H9 (cell line): ENCODE results near the gene NTF3. TPM values are rescaled to one million over a fixed set of nuclear protein-coding genes. Genes with fewer than 3 reads are reported as not detected.

ENCODE experiments used
- DNase-seq: peaks from one replicate; pipeline ENCODE4 v3.0.0-alpha.2; 2017
- H2AFZ ChIP-seq: one replicate; pipeline ENCODE4 v1.6.1; 2013; ENCODE audit warnings: mild to moderate bottlenecking, low read length, control low read depth, moderate library complexity
- H2AK5ac ChIP-seq: 2 replicates; pipeline ENCODE4 v1.6.1; 2013; ENCODE audit warnings: low read length, control low read depth, mixed read lengths; ENCODE audit not compliant: insufficient read length
- H2BK120ac ChIP-seq: one replicate; pipeline ENCODE4 v1.6.1; 2013; ENCODE audit warnings: low read depth, mild to moderate bottlenecking, low read length, control low read depth, inconsistent platforms; ENCODE audit not compliant: poor library complexity, severe bottlenecking
- H2BK12ac ChIP-seq: 2 replicates; pipeline ENCODE4 v1.6.1; 2013; ENCODE audit warnings: low read length, control low read depth, mixed read lengths, low read depth; ENCODE audit not compliant: insufficient read length
- H2BK15ac ChIP-seq: 2 replicates; pipeline ENCODE4 v1.6.1; 2013; ENCODE audit warnings: low read depth, low read length, control low read depth
- H2BK20ac ChIP-seq: one replicate; pipeline ENCODE4 v1.6.1; 2013; ENCODE audit warnings: low read depth, mild to moderate bottlenecking, low read length, control low read depth, inconsistent platforms; ENCODE audit not compliant: poor library complexity, severe bottlenecking
- H2BK5ac ChIP-seq: 2 replicates; pipeline ENCODE4 v1.6.1; 2013; ENCODE audit warnings: low read length, control low read depth, mixed read lengths; ENCODE audit not compliant: insufficient read length
- H3K14ac ChIP-seq: 2 replicates; pipeline ENCODE4 v1.6.1; 2013; ENCODE audit warnings: low read length, control low read depth; ENCODE audit not compliant: insufficient read depth
- H3K18ac ChIP-seq: 2 replicates; pipeline ENCODE4 v1.6.1; 2013; ENCODE audit warnings: low read depth, mild to moderate bottlenecking, mixed read lengths, low read length, control low read depth; ENCODE audit not compliant: insufficient read length
- H3K23ac ChIP-seq: 2 replicates; pipeline ENCODE4 v1.6.1; 2013; ENCODE audit warnings: low read length, control low read depth, mixed read lengths, low read depth; ENCODE audit not compliant: insufficient read length
- H3K23me2 ChIP-seq: 2 replicates; pipeline ENCODE4 v1.6.1; 2013; ENCODE audit warnings: low read depth, mild to moderate bottlenecking, mixed read lengths, low read length, control low read depth; ENCODE audit not compliant: insufficient read length, poor library complexity, severe bottlenecking
- H3K27ac ChIP-seq: 2 replicates; pipeline ENCODE4 v1.5.1; 2013; ENCODE audit warnings: low read length, control low read depth, mixed read lengths, low read depth; ENCODE audit not compliant: insufficient read length
- H3K27me3 ChIP-seq: 2 replicates; pipeline ENCODE4 v1.6.1; 2013; ENCODE audit warnings: low read length, control low read depth, inconsistent platforms; ENCODE audit not compliant: insufficient read depth
- H3K4ac ChIP-seq: 2 replicates; pipeline ENCODE4 v1.6.1; 2013; ENCODE audit warnings: low read depth, mild to moderate bottlenecking, control low read depth, inconsistent platforms, low read length, moderate library complexity
- H3K4me1 ChIP-seq: 2 replicates; pipeline ENCODE4 v1.6.1; 2013; ENCODE audit warnings: low read length, control low read depth, inconsistent platforms; ENCODE audit not compliant: insufficient read depth
- H3K4me2 ChIP-seq: 2 replicates; pipeline ENCODE4 v1.6.1; 2013; ENCODE audit warnings: low read length, control low read depth, mixed read lengths; ENCODE audit not compliant: insufficient read length, insufficient read depth
- H3K56ac ChIP-seq: 2 replicates; pipeline ENCODE4 v1.6.1; 2013; ENCODE audit warnings: low read depth, mild to moderate bottlenecking, mixed read lengths, low read length, control low read depth; ENCODE audit not compliant: insufficient read length
- H3K79me1 ChIP-seq: 2 replicates; pipeline ENCODE4 v1.6.1; 2013; ENCODE audit warnings: low read depth, mild to moderate bottlenecking, moderate library complexity, low read length, control low read depth, inconsistent platforms; ENCODE audit not compliant: insufficient read depth, poor library complexity, severe bottlenecking
- H3K79me2 ChIP-seq: 2 replicates; pipeline ENCODE4 v1.6.1; 2013; ENCODE audit warnings: low read length, control low read depth, inconsistent platforms; ENCODE audit not compliant: insufficient read depth
- H3K9ac ChIP-seq: 2 replicates; pipeline ENCODE4 v1.6.1; 2013; ENCODE audit warnings: low read length, control low read depth, mixed read lengths; ENCODE audit not compliant: insufficient read length; ENCODE audit errors: extremely low read depth
- H3K9me3 ChIP-seq: one replicate; pipeline ENCODE4 v1.6.1; 2013; ENCODE audit warnings: low read depth, low read length, inconsistent platforms; ENCODE audit not compliant: control insufficient read depth
- H3T11ph ChIP-seq: one replicate; pipeline ENCODE4 v1.6.1; 2013; ENCODE audit warnings: mild to moderate bottlenecking, low read length, control low read depth, inconsistent platforms
- H4K20me1 ChIP-seq: one replicate; pipeline ENCODE4 v1.6.1; 2013; ENCODE audit not compliant: control insufficient read depth, insufficient read length, insufficient read depth
- H4K5ac ChIP-seq: 2 replicates; pipeline ENCODE4 v1.6.1; 2013; ENCODE audit warnings: low read depth, mild to moderate bottlenecking, mixed read lengths, low read length, control low read depth; ENCODE audit not compliant: insufficient read length
- H4K8ac ChIP-seq: replicated peaks from 2 replicates; pipeline ENCODE4 v1.6.1; 2013; ENCODE audit warnings: low read length, control low read depth, mixed read lengths, low read depth; ENCODE audit not compliant: insufficient read length
- H4K91ac ChIP-seq: 2 replicates; pipeline ENCODE4 v1.6.1; 2013; ENCODE audit warnings: low read depth, mild to moderate bottlenecking, moderate library complexity, mixed read lengths, low read length, control low read depth; ENCODE audit not compliant: insufficient read length
- H3K27ac Mint-ChIP-seq, 3 experiments: 2 replicates in 2 of 3; 3 replicates in 1 of 3; pipeline ENCODE4 v1.8.0; 2020 to 2021; ENCODE audit warnings: mixed read lengths in 3 of 3, mild to moderate bottlenecking in 1 of 3, moderate library complexity in 1 of 3
- H3K27me3 Mint-ChIP-seq: 2 replicates; pipeline ENCODE4 v1.8.0; 2021; ENCODE audit warnings: low read depth, mild to moderate bottlenecking, moderate library complexity, mixed read lengths
- H3K36me3 Mint-ChIP-seq, 3 experiments: 2 replicates in 2 of 3; 3 replicates in 1 of 3; pipeline ENCODE4 v1.8.0; 2020 to 2021; ENCODE audit warnings: low read depth in 3 of 3, mixed read lengths in 3 of 3; ENCODE audit not compliant: insufficient read depth in 1 of 3
- H3K4me1 Mint-ChIP-seq, 2 experiments: 2 replicates each; pipeline ENCODE4 v1.8.0; 2020; ENCODE audit warnings: mixed read lengths in 2 of 2
- H3K4me3 Mint-ChIP-seq, 2 experiments: 2 replicates in 1 of 2; 3 replicates in 1 of 2; pipeline ENCODE4 v1.8.0; 2020 to 2021; ENCODE audit warnings: mild to moderate bottlenecking in 2 of 2, mixed read lengths in 2 of 2, moderate library complexity in 1 of 2
- H3K9me3 Mint-ChIP-seq, 2 experiments: 2 replicates in 1 of 2; 3 replicates in 1 of 2; pipeline ENCODE4 v1.8.0; 2020; ENCODE audit warnings: mild to moderate bottlenecking in 2 of 2, mixed read lengths in 2 of 2, moderate library complexity in 1 of 2
- CTCF ChIP-seq: fragments of 200-600 bp; sonication (generic); conservative IDR thresholded peaks from 3 replicates; pipeline ENCODE4 v1.8.0; 2021; ENCODE audit warnings: antibody characterized with exemption, mild to moderate bottlenecking
- WGBS: extraction: QIAGEN DNeasy Blood & Tissue Kit; methylation state at CpG from one replicate; pipeline ENCODE4 v1.1.7; 2013; ENCODE audit warnings: missing lambda C conversion rate, low lambda C conversion rate, mixed read lengths; ENCODE audit not compliant: insufficient read length; ENCODE audit errors: extremely low coverage; 5-methylcytosine and 5-hydroxymethylcytosine counted together
- total RNA-seq: library from RNA; stranded (reverse); gene quantifications from 2 replicates; pipeline ENCODE4 v1.2.1, GENCODE V29; 2021

The NTF3 gene
- total RNA-seq, 1 experiment from 2014 or later = 0.48 TPM

- H3K27me3 ChIP-seq = no peaks in the 10 kb centered on the region
- H3K4me1 ChIP-seq = no peaks in the 10 kb centered on the region
- no peak overlapping the region for H2BK5ac ChIP-seq
- no CpG with 5 or more reads among the region's 12 CpGs for WGBS
- no peak for DNase-seq
- H3K27ac ChIP-seq = no peak overlapping the region
- H2BK12ac ChIP-seq = no peak overlapping the region
- no peak overlapping the region for H3K56ac ChIP-seq
- H2AK5ac ChIP-seq = no peak overlapping the region
- Mint-ChIP-seq H3K4me3 (no peak overlapping the region), H3K36me3 (no peaks in the 10 kb centered on the region), H3K27ac (no peak overlapping the region), H3K4me1 (no peaks in the 10 kb centered on the region; a peak in 1 of 4 replicates), H3K27me3 (peaks cover 3% of the 10 kb centered on the region; the same call in 1 of the 2 replicates), H3K9me3 (no peaks in the 10 kb centered on the region)
- H3T11ph ChIP-seq = no peak overlapping the region
- no peak for TF ChIP-seq CTCF
- no peak overlapping the region for H4K91ac ChIP-seq
- H3K79me2 ChIP-seq = no peaks in the 10 kb centered on the region
- no peak overlapping the region for H2BK15ac ChIP-seq
- H4K8ac ChIP-seq = no peak overlapping the region
- no peaks in the 10 kb centered on the region for H3K23me2 ChIP-seq
- no peak overlapping the region for H3K23ac ChIP-seq
- H3K14ac ChIP-seq = no peak overlapping the region
- H3K18ac ChIP-seq = no peak overlapping the region
- H3K4ac ChIP-seq = no peak overlapping the region
- H2AFZ ChIP-seq = no peak overlapping the region
- H3K9me3 ChIP-seq = no peaks in the 10 kb centered on the region
- H2BK20ac ChIP-seq = no peak overlapping the region
- H2BK120ac ChIP-seq = no peak overlapping the region
- no peaks in the 10 kb centered on the region for H3K79me1 ChIP-seq
- no peak overlapping the region for H4K5ac ChIP-seq
- no peaks in the 10 kb centered on the region for H4K20me1 ChIP-seq
- no peak overlapping the region for H3K4me2 ChIP-seq
- no peak overlapping the region for H3K9ac ChIP-seq
These were observed 92.3 kb downstream of the NTF3 start for GRCh38 chr12:5524116-5524768.
